Right forelimb (tissue), 1 donor: Measurements from ENCODE around the gene ICA1.

ENCODE experiments used
- DNase-seq: peaks from one replicate; pipeline ENCODE4 v3.0.0-alpha.2; 2018

Gene ICA1

GRCh38 chr7:8157296-8157695 lies 104.7 kb downstream of the ICA1 start:
- DNase-seq: no peak

- DNase-seq: no peak
These were observed 106.1 kb downstream of the ICA1 start for GRCh38 chr7:8155836-8156235.

- DNase-seq: no peak
These were observed 107.7 kb downstream of the ICA1 start for GRCh38 chr7:8154272-8154671.

GRCh38 chr7:8152489-8153192 lies 109.3 kb downstream of the ICA1 start:
- no peak for DNase-seq

GRCh38 chr7:8151161-8151725 lies 110.7 kb downstream of the ICA1 start:
- DNase-seq: no peak

- no peak for DNase-seq
These were observed 112.7 kb downstream of the ICA1 start for GRCh38 chr7:8149222-8149621.

GRCh38 chr7:8147760-8148463 lies 114.1 kb downstream of the ICA1 start:
- no peak for DNase-seq

GRCh38 chr7:8146788-8147413 lies 115.1 kb downstream of the ICA1 start:
- no peak for DNase-seq

GRCh38 chr7:8146106-8146787 lies 115.7 kb downstream of the ICA1 start:
- DNase-seq: no peak

GRCh38 chr7:8144856-8145255 lies 117.1 kb downstream of the ICA1 start:
- no peak for DNase-seq

GRCh38 chr7:8143151-8143874 lies 118.7 kb downstream of the ICA1 start:
- DNase-seq: no peak

GRCh38 chr7:8142477-8142876 lies 119.5 kb downstream of the ICA1 start:
- no peak for DNase-seq

GRCh38 chr7:8141070-8141469 lies 120.9 kb downstream of the ICA1 start:
- no peak for DNase-seq

GRCh38 chr7:8136051-8136730 lies 125.8 kb downstream of the ICA1 start:
- DNase-seq: no peak

- DNase-seq: no peak
These were observed 126.5 kb downstream of the ICA1 start for GRCh38 chr7:8135417-8135816.

GRCh38 chr7:8134089-8134733 lies 127.8 kb downstream of the ICA1 start:
- DNase-seq: no peak

GRCh38 chr7:8133188-8133848 lies 128.6 kb downstream of the ICA1 start:
- DNase-seq: no peak

GRCh38 chr7:8131694-8132605 lies 130.0 kb downstream of the ICA1 start:
- no peak for DNase-seq

GRCh38 chr7:8130663-8131062 lies 131.3 kb downstream of the ICA1 start:
- DNase-seq: no peak

- DNase-seq: no peak
These were observed 132.7 kb downstream of the ICA1 start for GRCh38 chr7:8129318-8129659.
